K562 (cell line): ENCODE results near the gene PRODH2.

ENCODE experiments used
- CHD2 ChIP-seq: IDR thresholded peaks from 2 replicates; pipeline ENCODE4 v1.6.1; 2011; ENCODE audit warnings: low read depth, low read length
- EZH2 ChIP-seq: IDR thresholded peaks from 2 replicates; pipeline ENCODE4 v1.6.1; 2012; ENCODE audit warnings: low read depth, mild to moderate bottlenecking, inconsistent platforms, low read length, borderline replicate concordance
- GTF2F1 ChIP-seq: IDR thresholded peaks from 2 replicates; pipeline ENCODE4 v1.6.1; 2011; ENCODE audit warnings: low read depth, low read length, improper control_type of control experiment
- HEY1 ChIP-seq: fragments of 250-450 bp; sonication (Bioruptor Pico); IDR thresholded peaks from 2 replicates; pipeline ENCODE4 v1.5.0; 2020; ENCODE audit warnings: mild to moderate bottlenecking, moderate library complexity, borderline replicate concordance
- MYC ChIP-seq, 2 experiments: fragments of 250-450 bp in 1 of 2; sonication (Bioruptor Pico) in 1 of 2; IDR thresholded peaks; 2 replicates each; pipeline versions ENCODE4 v1.5.1 to v1.6.1; 2012 to 2021; ENCODE audit warnings: low read depth in 2 of 2, borderline replicate concordance in 1 of 2, improper control_type of control experiment in 1 of 2, low read length in 1 of 2, mild to moderate bottlenecking in 1 of 2, moderate library complexity in 1 of 2
- TFAM ChIP-seq: fragments of 250-450 bp; sonication (Bioruptor Pico); conservative IDR thresholded peaks from 2 replicates; pipeline ENCODE4 v1.5.0; 2021; ENCODE audit warnings: mild to moderate bottlenecking, moderate library complexity
- TRIM24 ChIP-seq, 2 experiments: fragments of 450-650 bp; IDR thresholded peaks; 2 replicates each; pipeline ENCODE4 v1.6.1; 2016
- TF ChIP-seq, protein P1 (sequence below): fragments of 250-450 bp; sonication (Bioruptor Pico); IDR thresholded peaks from 2 replicates; pipeline ENCODE4 v1.5.0; 2020; ENCODE audit warnings: mild to moderate bottlenecking, borderline replicate concordance
- TF ChIP-seq, protein P2 (sequence below): fragments of 250-450 bp; sonication (Bioruptor Pico); IDR thresholded peaks from 2 replicates; pipeline ENCODE4 v1.4.0; 2020; ENCODE audit warnings: mild to moderate bottlenecking, moderate library complexity

- TF ChIP-seq TFAM (CRISPR knock-in tag), result no peak
- TF ChIP-seq MYC (IDR thresholded peaks at IDR 0.05; ENCODE audit: low read depth, low read length), result no peak
- no peak for TF ChIP-seq MYC (CRISPR knock-in tag; IDR thresholded peaks at IDR 0.05; ENCODE audit: borderline replicate concordance, low read depth)
- no peak for TF ChIP-seq HEY1 (CRISPR knock-in tag)
- TF ChIP-seq TRIM24 (IDR thresholded peaks at IDR 0.05), result no peak
- TF ChIP-seq, protein P1, sequence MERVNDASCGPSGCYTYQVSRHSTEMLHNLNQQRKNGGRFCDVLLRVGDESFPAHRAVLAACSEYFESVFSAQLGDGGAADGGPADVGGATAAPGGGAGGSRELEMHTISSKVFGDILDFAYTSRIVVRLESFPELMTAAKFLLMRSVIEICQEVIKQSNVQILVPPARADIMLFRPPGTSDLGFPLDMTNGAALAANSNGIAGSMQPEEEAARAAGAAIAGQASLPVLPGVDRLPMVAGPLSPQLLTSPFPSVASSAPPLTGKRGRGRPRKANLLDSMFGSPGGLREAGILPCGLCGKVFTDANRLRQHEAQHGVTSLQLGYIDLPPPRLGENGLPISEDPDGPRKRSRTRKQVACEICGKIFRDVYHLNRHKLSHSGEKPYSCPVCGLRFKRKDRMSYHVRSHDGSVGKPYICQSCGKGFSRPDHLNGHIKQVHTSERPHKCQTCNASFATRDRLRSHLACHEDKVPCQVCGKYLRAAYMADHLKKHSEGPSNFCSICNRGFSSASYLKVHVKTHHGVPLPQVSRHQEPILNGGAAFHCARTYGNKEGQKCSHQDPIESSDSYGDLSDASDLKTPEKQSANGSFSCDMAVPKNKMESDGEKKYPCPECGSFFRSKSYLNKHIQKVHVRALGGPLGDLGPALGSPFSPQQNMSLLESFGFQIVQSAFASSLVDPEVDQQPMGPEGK (CRISPR knock-in tag), result no peak
- no peak for TF ChIP-seq GTF2F1
- TF ChIP-seq EZH2, result no peak
- TF ChIP-seq, protein P2, sequence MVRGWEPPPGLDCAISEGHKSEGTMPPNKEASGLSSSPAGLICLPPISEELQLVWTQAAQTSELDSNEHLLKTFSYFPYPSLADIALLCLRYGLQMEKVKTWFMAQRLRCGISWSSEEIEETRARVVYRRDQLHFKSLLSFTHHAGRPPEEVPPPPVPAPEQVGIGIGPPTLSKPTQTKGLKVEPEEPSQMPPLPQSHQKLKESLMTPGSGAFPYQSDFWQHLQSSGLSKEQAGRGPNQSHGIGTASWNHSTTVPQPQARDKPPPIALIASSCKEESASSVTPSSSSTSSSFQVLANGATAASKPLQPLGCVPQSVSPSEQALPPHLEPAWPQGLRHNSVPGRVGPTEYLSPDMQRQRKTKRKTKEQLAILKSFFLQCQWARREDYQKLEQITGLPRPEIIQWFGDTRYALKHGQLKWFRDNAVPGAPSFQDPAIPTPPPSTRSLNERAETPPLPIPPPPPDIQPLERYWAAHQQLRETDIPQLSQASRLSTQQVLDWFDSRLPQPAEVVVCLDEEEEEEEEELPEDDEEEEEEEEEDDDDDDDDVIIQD (CRISPR knock-in tag), result no peak
- TF ChIP-seq CHD2, result no peak
Measured at GRCh38 chr19:35824150-35824549, 11.5 kb upstream of the PRODH2 start.
